AG20443 (cell line): Measurements from ENCODE around the gene GPR137C.

Source experiments
- DNase-seq: peaks from one replicate; pipeline ENCODE4 v3.0.0; 2012; ENCODE audit warnings: low spot score, mixed read lengths

The GPR137C gene

GRCh38 chr14:52683985-52684520, 131.4 kb downstream of the GPR137C start:
- DNase-seq: no peak

GRCh38 chr14:52686176-52686575, 133.5 kb downstream of the GPR137C start:
- no peak for DNase-seq
